Sigmoid colon (tissue), 3 donors: ENCODE results near the gene CTTNBP2NL.

Experiments used
- CTCF ChIP-seq, 4 experiments: fragments of 450-650 bp in 3 of 4; fragments of 200-600 bp in 1 of 4; IDR thresholded peaks; one replicate each; pipeline ENCODE4 v1.5.1; 2016 to 2019; ENCODE audit warnings: antibody characterized with exemption in 4 of 4, mild to moderate bottlenecking in 3 of 4, moderate library complexity in 2 of 4
- POLR2A ChIP-seq, 2 donors: fragments of 450-650 bp; IDR thresholded peaks; one replicate each; pipeline ENCODE4 v1.6.1; 2016; ENCODE audit warnings: antibody characterized with exemption in 2 of 2, mild to moderate bottlenecking in 2 of 2, moderate library complexity in 2 of 2

- TF ChIP-seq POLR2A (IDR thresholded peaks at IDR 0.05) (no peak), CTCF (IDR thresholded peaks at IDR 0.05) (no peak)
Measured at GRCh38 chr1:112506306-112506705, 110.3 kb downstream of the CTTNBP2NL start.
